ENCODE results near the gene CHSY3.

DNA sequence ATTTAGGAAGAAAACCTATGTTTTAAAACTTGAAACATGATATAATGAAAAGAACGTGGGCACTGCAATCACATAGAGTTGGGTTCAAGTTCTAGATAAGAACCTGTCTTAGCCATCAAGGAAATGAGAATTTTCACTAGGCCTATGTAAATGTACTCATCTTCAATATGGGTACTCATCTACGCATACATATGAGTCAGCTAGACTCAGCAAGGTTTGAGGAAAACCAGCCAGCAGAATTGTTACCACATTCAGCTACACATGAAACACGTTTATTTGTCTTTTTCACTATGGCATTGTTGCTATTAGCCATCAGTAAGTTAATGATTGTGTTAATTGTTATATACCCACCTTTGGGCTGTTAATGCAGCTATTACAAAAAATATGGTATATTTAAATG is 146.3 kb downstream of the CHSY3 start:
- no peak for TF ChIP-seq EZH2phosphoT487 (IDR thresholded peaks at IDR 0.05; ENCODE audit: insufficient read depth, low read depth)
- no peak for TF ChIP-seq EZH2 (IDR thresholded peaks at IDR 0.05; ENCODE audit: insufficient read depth, poor library complexity, severe bottlenecking)
